Astrocyte (in vitro differentiated cells and primary cell): ENCODE measurements around the gene NKAIN2.

Experiments
- EZH2 ChIP-seq: IDR thresholded peaks from 2 replicates; pipeline ENCODE4 v1.6.1; 2012; ENCODE audit warnings: mild to moderate bottlenecking, low read length, inconsistent platforms; ENCODE audit not compliant: insufficient read depth
- TF ChIP-seq, protein P1 (sequence below): IDR thresholded peaks from 2 replicates; pipeline ENCODE4 v1.5.1; 2011; ENCODE audit warnings: low read depth, mild to moderate bottlenecking, inconsistent platforms, low read length, moderate library complexity; ENCODE audit not compliant: insufficient read depth

DNA sequence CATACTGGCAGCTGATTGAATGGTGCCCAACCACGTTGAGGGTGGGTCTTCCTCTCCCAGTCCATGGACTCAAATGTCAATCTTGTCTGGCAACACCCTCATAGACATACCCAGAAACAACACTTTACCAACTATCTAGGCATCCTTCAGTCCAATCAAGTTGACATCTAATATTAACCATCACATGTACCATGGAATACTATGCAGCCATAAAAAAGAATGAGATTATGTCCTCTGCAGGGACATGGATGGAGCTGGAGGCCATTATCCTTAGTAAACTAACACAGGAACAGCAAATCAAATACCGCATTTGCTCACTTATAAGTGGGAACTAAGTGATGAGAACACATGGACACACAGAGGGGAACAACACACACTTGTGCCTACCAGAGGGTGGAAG, 951.7 kb downstream of the NKAIN2 start:
- TF ChIP-seq, protein P1, sequence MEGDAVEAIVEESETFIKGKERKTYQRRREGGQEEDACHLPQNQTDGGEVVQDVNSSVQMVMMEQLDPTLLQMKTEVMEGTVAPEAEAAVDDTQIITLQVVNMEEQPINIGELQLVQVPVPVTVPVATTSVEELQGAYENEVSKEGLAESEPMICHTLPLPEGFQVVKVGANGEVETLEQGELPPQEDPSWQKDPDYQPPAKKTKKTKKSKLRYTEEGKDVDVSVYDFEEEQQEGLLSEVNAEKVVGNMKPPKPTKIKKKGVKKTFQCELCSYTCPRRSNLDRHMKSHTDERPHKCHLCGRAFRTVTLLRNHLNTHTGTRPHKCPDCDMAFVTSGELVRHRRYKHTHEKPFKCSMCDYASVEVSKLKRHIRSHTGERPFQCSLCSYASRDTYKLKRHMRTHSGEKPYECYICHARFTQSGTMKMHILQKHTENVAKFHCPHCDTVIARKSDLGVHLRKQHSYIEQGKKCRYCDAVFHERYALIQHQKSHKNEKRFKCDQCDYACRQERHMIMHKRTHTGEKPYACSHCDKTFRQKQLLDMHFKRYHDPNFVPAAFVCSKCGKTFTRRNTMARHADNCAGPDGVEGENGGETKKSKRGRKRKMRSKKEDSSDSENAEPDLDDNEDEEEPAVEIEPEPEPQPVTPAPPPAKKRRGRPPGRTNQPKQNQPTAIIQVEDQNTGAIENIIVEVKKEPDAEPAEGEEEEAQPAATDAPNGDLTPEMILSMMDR = no peak
- TF ChIP-seq EZH2 = no peak
